HepG2 (cell line): ENCODE results near the gene SRCAP. TPM values are rescaled to one million over a fixed set of nuclear protein-coding genes. Genes with fewer than 3 reads are reported as not detected.

ENCODE experiments used
- ATF7 ChIP-seq, 2 experiments: fragments of 450-650 bp in 1 of 2; sonication (generic) in 1 of 2; formaldehyde crosslinking in 1 of 2; IDR thresholded peaks; 2 replicates each; pipeline versions ENCODE4 v1.4.0 to v1.6.1; 2016 to 2020; ENCODE audit warnings: antibody characterized with exemption in 1 of 2, mild to moderate bottlenecking in 1 of 2, missing genetic modification reagents in 1 of 2
- GZF1 ChIP-seq: sonication (generic); formaldehyde crosslinking; IDR thresholded peaks from 2 replicates; pipeline ENCODE4 v1.5.1; 2020; ENCODE audit warnings: mild to moderate bottlenecking, missing genetic modification reagents
- HMG20A ChIP-seq: IDR thresholded peaks from 2 replicates; pipeline ENCODE4 v1.6.1; 2016; ENCODE audit warnings: borderline replicate concordance
- MED1 ChIP-seq: sonication (generic); formaldehyde crosslinking; IDR thresholded peaks from 2 replicates; pipeline ENCODE4 v1.4.0; 2020; ENCODE audit warnings: missing genetic modification reagents
- RFX5 ChIP-seq: IDR thresholded peaks from 2 replicates; pipeline ENCODE4 v1.6.1; 2011; ENCODE audit warnings: low read depth, low read length, improper control_type of control experiment
- SATB2 ChIP-seq: sonication (generic); formaldehyde crosslinking; IDR thresholded peaks from 2 replicates; pipeline ENCODE4 v1.5.0; 2020; ENCODE audit warnings: missing genetic modification reagents
- ZFP1 ChIP-seq: IDR thresholded peaks from 2 replicates; pipeline ENCODE4 v1.6.1; 2016
- ZFP62 ChIP-seq: sonication (generic); formaldehyde crosslinking; IDR thresholded peaks from 2 replicates; pipeline ENCODE4 v1.4.0; 2020; ENCODE audit warnings: missing genetic modification reagents
- ZMAT3 ChIP-seq: sonication (generic); formaldehyde crosslinking; conservative IDR thresholded peaks from 2 replicates; pipeline ENCODE4 v1.7.0; 2021; ENCODE audit warnings: missing genetic modification reagents
- ZNF138 ChIP-seq: sonication (generic); formaldehyde crosslinking; IDR thresholded peaks from 2 replicates; pipeline ENCODE4 v1.5.0; 2020; ENCODE audit warnings: mild to moderate bottlenecking, low read depth, missing genetic modification reagents
- ZNF230 ChIP-seq: sonication (generic); formaldehyde crosslinking; IDR thresholded peaks from 2 replicates; pipeline ENCODE4 v1.4.0; 2020; ENCODE audit warnings: mild to moderate bottlenecking, missing genetic modification reagents
- ZNF296 ChIP-seq: sonication (generic); formaldehyde crosslinking; conservative IDR thresholded peaks from 2 replicates; pipeline ENCODE4 v1.5.0; 2020; ENCODE audit warnings: mild to moderate bottlenecking, missing genetic modification reagents
- ZNF501 ChIP-seq: sonication (generic); formaldehyde crosslinking; IDR thresholded peaks from 2 replicates; pipeline ENCODE4 v1.5.1; 2020; ENCODE audit warnings: mild to moderate bottlenecking, moderate library complexity, missing genetic modification reagents
- ZNF577 ChIP-seq: sonication (generic); formaldehyde crosslinking; IDR thresholded peaks from 2 replicates; pipeline ENCODE4 v1.4.0; 2020; ENCODE audit warnings: mild to moderate bottlenecking, low read depth, missing genetic modification reagents, borderline replicate concordance
- ZNF724P ChIP-seq: sonication (generic); formaldehyde crosslinking; IDR thresholded peaks from 2 replicates; pipeline ENCODE4 v1.8.0; 2022; ENCODE audit warnings: missing genetic modification reagents, borderline replicate concordance
- ZNF781 ChIP-seq: sonication (generic); formaldehyde crosslinking; IDR thresholded peaks from 2 replicates; pipeline ENCODE4 v1.5.1; 2020; ENCODE audit warnings: borderline replicate concordance, mild to moderate bottlenecking, missing genetic modification reagents; ENCODE audit errors: not compliant biosample characterization
- ZNF788 ChIP-seq: sonication (generic); formaldehyde crosslinking; IDR thresholded peaks from 2 replicates; pipeline ENCODE4 v1.5.0; 2020; ENCODE audit warnings: mild to moderate bottlenecking, missing genetic modification reagents, borderline replicate concordance
- ZNF841 ChIP-seq: sonication (generic); formaldehyde crosslinking; IDR thresholded peaks from 2 replicates; pipeline ENCODE4 v1.8.1; 2023; ENCODE audit warnings: missing genetic modification reagents, borderline replicate concordance
- polyA plus RNA-seq, 8 experiments: library from polyadenylated mRNA; depleted of rRNA in 3 of 8; stranded (reverse) in 7 of 8; unstranded in 1 of 8; fragments of >200 nt; fragmentation: Illumina TruSeq in 4 of 8; extraction: Trizol in 4 of 8; gene quantifications; 2 replicates each; pipeline versions ENCODE4 v1.2.1 to v1.2.3, GENCODE V29; 2011 to 2016; ENCODE audit warnings: low read depth in 4 of 8, missing spikeins in 1 of 8, mixed read lengths in 1 of 8; ENCODE audit not compliant: insufficient read depth in 1 of 8
- total RNA-seq, 5 experiments: library from RNA; depleted of rRNA; stranded (reverse); fragments of >200 nt; fragmentation: Illumina TruSeq; extraction: Trizol; gene quantifications; 2 replicates each; pipeline ENCODE4 v1.2.3, GENCODE V29; 2016; ENCODE audit warnings: low read depth in 1 of 5
- TF ChIP-seq, protein P1 (sequence below): sonication (generic); formaldehyde crosslinking; IDR thresholded peaks from 2 replicates; pipeline ENCODE4 v1.8.1; 2023; ENCODE audit warnings: mild to moderate bottlenecking, moderate library complexity, missing genetic modification reagents
- TF ChIP-seq, protein P2 (sequence below): sonication (generic); formaldehyde crosslinking; conservative IDR thresholded peaks from 2 replicates; pipeline ENCODE4 v1.8.1; 2023; ENCODE audit warnings: missing genetic modification reagents
- TF ChIP-seq, protein P3 (sequence below): sonication (generic); formaldehyde crosslinking; IDR thresholded peaks from 2 replicates; pipeline ENCODE4 v1.4.0; 2020; ENCODE audit warnings: missing genetic modification reagents; ENCODE audit errors: not compliant biosample characterization
- TF ChIP-seq, protein P4 (sequence below): sonication (generic); formaldehyde crosslinking; IDR thresholded peaks from 2 replicates; pipeline ENCODE4 v1.4.0; 2020; ENCODE audit warnings: mild to moderate bottlenecking, missing genetic modification reagents
- TF ChIP-seq, protein P5 (sequence below): sonication (generic); formaldehyde crosslinking; IDR thresholded peaks from 2 replicates; pipeline ENCODE4 v1.5.0; 2020; ENCODE audit warnings: mild to moderate bottlenecking, low read depth, missing genetic modification reagents, borderline replicate concordance
- TF ChIP-seq, protein P6 (sequence below): sonication (generic); formaldehyde crosslinking; IDR thresholded peaks from 2 replicates; pipeline ENCODE4 v1.5.0; 2020; ENCODE audit warnings: mild to moderate bottlenecking, missing genetic modification reagents, moderate library complexity

SRCAP gene
- total and polyA plus RNA-seq, 2 of the 13 experiments (the other 11 are each of a cell fraction or from before 2014, with no cell fraction given), result 4.9 to 9.0 TPM

DNA sequence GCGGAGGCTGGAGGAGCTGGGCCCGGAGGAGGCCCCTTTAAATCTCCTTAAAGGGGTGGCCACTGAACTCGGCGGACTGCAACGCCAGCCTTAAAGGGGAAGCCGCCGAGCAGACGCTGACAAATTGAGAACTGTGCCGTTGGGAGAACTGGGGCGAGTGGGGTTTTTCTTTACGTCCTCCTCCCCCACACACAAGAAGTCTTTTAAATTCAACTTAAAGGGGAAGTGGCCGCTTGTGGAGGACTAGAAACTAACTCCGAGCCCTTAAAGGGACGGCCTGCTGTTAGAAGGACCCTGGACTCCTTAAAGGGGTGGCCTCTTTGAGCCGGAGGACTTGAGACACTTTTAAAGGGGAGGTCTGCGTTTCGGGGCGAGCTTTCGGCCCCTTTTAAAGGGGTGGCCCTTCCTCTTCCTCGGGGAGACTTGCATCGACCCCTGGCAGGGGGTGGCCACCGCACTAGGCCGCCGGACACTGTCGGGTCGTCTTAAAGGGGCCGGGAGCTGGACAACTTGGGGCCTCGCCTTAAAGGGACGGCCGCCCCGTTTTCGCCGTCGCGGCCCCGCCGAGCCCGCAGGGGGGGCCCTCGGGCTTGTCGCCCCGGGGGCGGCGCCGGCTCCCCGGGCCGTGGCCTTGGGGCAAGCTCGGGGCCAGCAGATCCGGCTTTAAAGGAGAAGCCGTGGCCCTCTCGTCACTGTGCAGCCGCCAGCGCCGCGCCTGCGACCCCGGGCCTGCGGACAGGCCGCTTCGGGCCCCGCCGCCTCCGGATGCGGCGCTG is 40.1 kb upstream of the SRCAP start (continued):
- TF ChIP-seq ZNF296 (CRISPR knock-in tag) (no peak), RFX5 (no peak), ZNF724P (CRISPR knock-in tag) (no peak), ZNF501 (peak; percentile 44), MED1 (CRISPR knock-in tag) (peak; percentile 40; the same call in 1 of the 2 replicates), ZNF138 (no peak), SATB2 (0 out of 2 replicates have a peak, but pooled peaks have one; percentile 40), ZNF788 (peak; percentile 51), GZF1 (no peak), ZFP62 (CRISPR knock-in tag) (no peak), ZMAT3 (CRISPR knock-in tag) (no peak; the same call in none of the 2 replicates), HMG20A (CRISPR knock-in tag) (no peak), ZNF577 (CRISPR knock-in tag) (no peak), ZNF781 (CRISPR knock-in tag) (peak; percentile 48), ZNF230 (CRISPR knock-in tag) (no peak; the same call in 1 of the 2 replicates), ZNF841 (CRISPR knock-in tag) (no peak), ATF7 (IDR thresholded peaks at IDR 0.05) (no peak), ATF7 (CRISPR knock-in tag; IDR thresholded peaks at IDR 0.05) (no peak; the same call in 1 of the 2 replicates), ZFP1 (CRISPR knock-in tag) (peak; percentile 58; the same call in 1 of the 2 replicates)
- TF ChIP-seq, protein P1, sequence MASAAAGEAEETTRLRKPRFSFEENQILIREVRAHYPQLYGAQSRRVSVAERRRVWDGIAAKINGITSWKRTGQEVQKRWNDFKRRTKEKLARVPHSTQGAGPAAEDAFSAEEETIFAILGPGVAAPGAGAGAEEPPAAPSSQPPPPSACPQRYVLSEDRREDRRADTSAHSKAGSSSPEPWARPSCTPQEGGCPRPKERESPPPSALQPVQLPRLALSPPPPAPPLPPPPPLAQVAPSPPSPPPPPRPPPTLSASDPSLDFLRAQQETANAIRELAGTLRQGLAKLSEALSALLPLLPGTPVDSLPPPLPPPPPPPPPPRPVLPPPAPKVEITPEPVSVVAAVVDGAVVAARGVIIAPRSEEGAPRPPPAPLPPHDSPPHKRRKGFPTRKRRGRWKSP, result peak; percentile 68; the same call in 1 of the 2 replicates
- TF ChIP-seq, protein P2, sequence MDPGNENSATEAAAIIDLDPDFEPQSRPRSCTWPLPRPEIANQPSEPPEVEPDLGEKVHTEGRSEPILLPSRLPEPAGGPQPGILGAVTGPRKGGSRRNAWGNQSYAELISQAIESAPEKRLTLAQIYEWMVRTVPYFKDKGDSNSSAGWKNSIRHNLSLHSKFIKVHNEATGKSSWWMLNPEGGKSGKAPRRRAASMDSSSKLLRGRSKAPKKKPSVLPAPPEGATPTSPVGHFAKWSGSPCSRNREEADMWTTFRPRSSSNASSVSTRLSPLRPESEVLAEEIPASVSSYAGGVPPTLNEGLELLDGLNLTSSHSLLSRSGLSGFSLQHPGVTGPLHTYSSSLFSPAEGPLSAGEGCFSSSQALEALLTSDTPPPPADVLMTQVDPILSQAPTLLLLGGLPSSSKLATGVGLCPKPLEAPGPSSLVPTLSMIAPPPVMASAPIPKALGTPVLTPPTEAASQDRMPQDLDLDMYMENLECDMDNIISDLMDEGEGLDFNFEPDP (CRISPR knock-in tag), result no peak
- TF ChIP-seq, protein P3, sequence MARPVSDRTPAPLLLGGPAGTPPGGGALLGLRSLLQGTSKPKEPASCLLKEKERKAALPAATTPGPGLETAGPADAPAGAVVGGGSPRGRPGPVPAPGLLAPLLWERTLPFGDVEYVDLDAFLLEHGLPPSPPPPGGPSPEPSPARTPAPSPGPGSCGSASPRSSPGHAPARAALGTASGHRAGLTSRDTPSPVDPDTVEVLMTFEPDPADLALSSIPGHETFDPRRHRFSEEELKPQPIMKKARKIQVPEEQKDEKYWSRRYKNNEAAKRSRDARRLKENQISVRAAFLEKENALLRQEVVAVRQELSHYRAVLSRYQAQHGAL (CRISPR knock-in tag), result no peak
- TF ChIP-seq, protein P4, sequence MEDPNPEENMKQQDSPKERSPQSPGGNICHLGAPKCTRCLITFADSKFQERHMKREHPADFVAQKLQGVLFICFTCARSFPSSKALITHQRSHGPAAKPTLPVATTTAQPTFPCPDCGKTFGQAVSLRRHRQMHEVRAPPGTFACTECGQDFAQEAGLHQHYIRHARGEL (CRISPR knock-in tag), result no peak
- TF ChIP-seq, protein P5, sequence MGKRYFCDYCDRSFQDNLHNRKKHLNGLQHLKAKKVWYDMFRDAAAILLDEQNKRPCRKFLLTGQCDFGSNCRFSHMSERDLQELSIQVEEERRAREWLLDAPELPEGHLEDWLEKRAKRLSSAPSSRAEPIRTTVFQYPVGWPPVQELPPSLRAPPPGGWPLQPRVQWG, result no peak
- TF ChIP-seq, protein P6, sequence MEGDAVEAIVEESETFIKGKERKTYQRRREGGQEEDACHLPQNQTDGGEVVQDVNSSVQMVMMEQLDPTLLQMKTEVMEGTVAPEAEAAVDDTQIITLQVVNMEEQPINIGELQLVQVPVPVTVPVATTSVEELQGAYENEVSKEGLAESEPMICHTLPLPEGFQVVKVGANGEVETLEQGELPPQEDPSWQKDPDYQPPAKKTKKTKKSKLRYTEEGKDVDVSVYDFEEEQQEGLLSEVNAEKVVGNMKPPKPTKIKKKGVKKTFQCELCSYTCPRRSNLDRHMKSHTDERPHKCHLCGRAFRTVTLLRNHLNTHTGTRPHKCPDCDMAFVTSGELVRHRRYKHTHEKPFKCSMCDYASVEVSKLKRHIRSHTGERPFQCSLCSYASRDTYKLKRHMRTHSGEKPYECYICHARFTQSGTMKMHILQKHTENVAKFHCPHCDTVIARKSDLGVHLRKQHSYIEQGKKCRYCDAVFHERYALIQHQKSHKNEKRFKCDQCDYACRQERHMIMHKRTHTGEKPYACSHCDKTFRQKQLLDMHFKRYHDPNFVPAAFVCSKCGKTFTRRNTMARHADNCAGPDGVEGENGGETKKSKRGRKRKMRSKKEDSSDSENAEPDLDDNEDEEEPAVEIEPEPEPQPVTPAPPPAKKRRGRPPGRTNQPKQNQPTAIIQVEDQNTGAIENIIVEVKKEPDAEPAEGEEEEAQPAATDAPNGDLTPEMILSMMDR, result peak; percentile 33; the same call in 1 of the 2 replicates
